GM13977 (cell line): ENCODE measurements around the gene WASF2.

Experiments used
- DNase-seq: peaks from one replicate; pipeline ENCODE4 v3.0.0; 2012; ENCODE audit warnings: low spot score
- in situ Hi-C: fragments of 300-500 bp; cut with MboI; formaldehyde crosslinking; loops from one replicate; pipeline ENCODE4 v1.12.0; 2022; ENCODE audit warnings: low sequenced_read_pairs, low pct_unique_long_range_greater_than_20kb, mixed read lengths, inconsistent platforms; ENCODE audit not compliant: unreplicated experiment
- TF ChIP-seq, protein P1 (sequence below): IDR thresholded peaks from 2 replicates; pipeline ENCODE4 v1.5.1; 2012; ENCODE audit warnings: mild to moderate bottlenecking, control low read depth; ENCODE audit not compliant: insufficient read depth; ENCODE audit errors: extremely low read depth, missing control alignments

WASF2 gene

GRCh38 chr1:27357281-27358037, 132.5 kb downstream of the WASF2 start:
- peak; percentile 97 for DNase-seq
- TF ChIP-seq, protein P1, sequence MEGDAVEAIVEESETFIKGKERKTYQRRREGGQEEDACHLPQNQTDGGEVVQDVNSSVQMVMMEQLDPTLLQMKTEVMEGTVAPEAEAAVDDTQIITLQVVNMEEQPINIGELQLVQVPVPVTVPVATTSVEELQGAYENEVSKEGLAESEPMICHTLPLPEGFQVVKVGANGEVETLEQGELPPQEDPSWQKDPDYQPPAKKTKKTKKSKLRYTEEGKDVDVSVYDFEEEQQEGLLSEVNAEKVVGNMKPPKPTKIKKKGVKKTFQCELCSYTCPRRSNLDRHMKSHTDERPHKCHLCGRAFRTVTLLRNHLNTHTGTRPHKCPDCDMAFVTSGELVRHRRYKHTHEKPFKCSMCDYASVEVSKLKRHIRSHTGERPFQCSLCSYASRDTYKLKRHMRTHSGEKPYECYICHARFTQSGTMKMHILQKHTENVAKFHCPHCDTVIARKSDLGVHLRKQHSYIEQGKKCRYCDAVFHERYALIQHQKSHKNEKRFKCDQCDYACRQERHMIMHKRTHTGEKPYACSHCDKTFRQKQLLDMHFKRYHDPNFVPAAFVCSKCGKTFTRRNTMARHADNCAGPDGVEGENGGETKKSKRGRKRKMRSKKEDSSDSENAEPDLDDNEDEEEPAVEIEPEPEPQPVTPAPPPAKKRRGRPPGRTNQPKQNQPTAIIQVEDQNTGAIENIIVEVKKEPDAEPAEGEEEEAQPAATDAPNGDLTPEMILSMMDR = peak; percentile 96
- in situ Hi-C loops = no loop called here

GRCh38 chr1:27356619-27357280, 133.2 kb downstream of the WASF2 start:
- in situ Hi-C loops = no loop called here
- TF ChIP-seq, protein P1 = no peak
- peak; percentile 77 for DNase-seq

DNA sequence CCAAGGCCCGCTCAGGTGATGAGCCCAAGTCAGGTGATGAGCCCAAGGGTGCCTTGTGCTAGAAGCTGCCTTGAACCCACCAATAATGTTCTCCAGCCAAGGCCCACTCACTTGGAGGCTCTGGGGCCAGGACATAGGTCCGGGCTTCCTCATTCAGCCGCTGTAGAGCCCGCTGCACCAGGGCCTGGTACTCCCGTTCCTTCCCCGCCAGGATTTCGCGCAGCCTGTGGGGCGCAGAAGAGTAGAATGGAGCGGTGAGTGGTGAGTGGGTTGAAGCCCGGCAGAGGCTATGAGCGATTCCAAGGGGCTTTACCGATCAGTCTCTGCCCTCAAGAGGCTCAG, 133.7 kb downstream of the WASF2 start:
- DNase-seq = no peak
- TF ChIP-seq, protein P1 = no peak
- in situ Hi-C loops = no loop called here

- in situ Hi-C loops = no loop called here
Observed at GRCh38 chr1:27355683-27356082, 134.3 kb downstream of the WASF2 start.

More at GRCh38 chr1:27355683-27356082, 134.3 kb downstream of the WASF2 start:
- DNase-seq = no peak
- TF ChIP-seq, protein P1 = no peak
